Measurements from ENCODE around the gene IGSF10.
"Not testable (repeated sequence)": the region's sequence is repeated elsewhere in the genome, so short reads cannot be mapped to it uniquely, and the experiment has no call there.

Gene IGSF10

DNA sequence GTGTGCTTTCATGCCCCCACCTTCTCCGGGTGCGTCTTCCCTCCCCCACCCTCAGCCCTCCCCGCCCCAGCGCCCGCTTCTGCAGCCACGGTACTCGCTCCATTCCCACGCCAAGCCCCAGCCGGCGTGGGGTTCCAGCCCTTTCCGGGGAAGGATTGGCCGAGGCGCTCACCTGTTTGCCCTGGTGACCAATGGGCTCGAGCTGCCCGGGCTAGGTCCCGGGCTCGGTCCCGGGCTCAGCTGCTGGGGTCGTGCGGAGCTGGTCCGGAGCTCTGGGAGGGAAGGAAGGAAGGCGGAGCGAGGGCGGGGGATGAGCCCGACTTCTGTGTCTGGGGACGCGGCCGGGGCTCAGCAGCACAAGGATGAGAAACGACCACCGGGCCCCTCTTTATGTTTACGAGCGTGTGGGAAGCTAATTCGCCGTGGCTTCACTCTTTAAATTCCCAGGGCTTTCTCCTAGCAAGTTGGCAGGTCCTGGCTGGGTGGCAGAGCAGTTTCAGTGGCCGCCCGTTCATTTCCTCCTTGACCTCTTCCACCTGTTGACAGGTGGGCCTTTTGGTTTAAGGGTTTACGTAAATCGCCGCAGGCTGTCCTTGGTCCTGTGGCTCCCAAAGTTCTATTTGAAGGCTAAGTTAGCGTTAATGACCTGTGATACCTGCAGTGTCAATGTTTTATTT is at the start of gene IGSF10:
Gene IGSF10, minus strand, starts transcription at position 288 of the 677 bp plus-strand sequence. CDS start 2,352 bp downstream, outside the sequence.
- no peak for DNase-seq

- DNase-seq, result not testable (repeated sequence)
Measured at GRCh38 chr3:151509468-151510135, 48.7 kb upstream of the IGSF10 start.

- DNase-seq, result no peak
Measured at GRCh38 chr3:151504606-151505005, 43.7 kb upstream of the IGSF10 start.

GRCh38 chr3:151503074-151503473 is 42.2 kb upstream of the IGSF10 start:
- no peak for DNase-seq

DNA sequence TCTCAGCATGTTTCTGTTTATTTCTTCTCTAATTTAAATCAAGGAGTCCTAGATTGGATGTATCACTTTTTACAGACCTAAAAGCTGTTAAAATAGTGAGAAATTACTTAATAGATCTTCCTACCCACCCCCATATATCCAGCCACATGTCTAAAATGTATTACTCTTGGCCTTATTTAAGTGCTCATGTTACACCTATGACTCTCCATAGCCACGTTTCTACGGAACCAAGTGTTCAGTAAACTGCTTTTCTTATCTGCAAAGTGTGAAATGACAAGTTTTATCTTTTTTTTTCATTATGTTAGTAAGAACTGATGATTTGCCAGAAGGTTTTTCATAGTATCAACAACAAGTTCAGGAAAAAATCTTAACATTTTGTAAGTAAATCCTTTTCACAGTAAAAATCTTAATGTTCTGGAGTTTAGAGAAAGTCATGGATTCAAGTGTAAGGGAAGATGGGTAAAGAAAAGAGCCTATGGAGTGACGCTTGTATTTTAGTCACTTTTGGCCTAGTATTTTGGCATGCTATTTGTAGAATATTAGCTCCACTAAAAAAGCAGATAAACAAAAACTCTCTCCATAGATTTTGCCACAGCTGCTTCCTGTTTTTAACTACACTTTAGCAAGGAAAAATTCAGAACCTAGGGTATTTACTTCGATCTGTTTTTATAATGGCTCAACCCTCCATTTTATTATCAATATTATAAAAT is 41.2 kb upstream of the IGSF10 start:
- DNase-seq, result no peak

DNA sequence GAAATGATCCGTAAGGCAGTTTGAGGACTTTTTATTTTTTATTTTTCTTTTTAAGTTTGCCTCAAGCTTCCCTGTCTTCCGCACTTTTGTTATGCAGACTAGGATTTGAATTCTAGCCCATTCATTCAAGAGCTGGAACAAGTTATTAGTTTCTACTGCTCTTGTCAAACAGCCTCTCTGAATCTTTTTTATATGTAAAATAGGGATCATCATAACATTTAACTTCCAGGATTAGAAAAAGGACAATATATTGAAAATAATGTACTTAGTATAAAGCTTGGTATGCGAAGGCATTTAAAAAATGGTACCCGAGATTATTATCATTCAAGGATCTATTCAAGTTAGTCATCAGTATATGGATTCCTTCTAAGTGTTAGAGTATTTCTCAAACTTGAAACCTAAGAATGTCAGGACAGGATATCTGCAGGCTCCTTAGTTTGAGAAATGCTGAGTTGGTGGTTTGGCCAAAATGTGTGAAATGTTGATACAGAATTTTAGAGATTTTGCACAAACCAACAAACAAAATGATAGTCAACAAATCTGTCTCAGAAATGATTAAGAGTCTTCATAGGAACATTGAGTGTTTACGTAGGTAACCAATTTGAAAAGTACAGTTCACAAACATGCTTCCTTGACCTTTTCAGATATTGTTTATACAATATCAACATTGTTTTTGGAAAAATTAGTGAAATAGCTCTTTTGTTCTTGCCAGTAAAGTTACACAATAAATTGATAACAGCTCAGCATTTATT is 40.5 kb upstream of the IGSF10 start:
- no peak for DNase-seq

DNA sequence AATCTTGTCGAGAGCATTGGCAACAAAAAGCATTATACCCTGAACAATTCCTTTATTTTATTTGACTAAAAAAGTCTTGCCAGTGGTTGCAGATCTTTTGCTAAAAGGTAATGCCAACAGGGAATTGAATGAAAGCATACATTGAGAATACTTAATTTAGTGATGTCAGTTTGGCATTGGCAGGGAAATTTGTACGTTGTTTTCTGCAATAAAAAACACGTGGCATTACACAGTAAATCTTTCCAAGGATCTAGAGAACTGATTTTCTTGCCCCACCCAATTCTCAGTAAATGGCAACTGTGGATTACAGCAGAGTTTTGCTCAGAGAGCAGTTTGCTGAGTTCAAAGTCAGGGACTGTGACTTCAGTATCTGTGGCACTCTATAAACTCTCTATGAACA is 38.3 kb upstream of the IGSF10 start:
- no peak for DNase-seq

- no peak for DNase-seq
Measured at GRCh38 chr3:151491525-151491924, 30.7 kb upstream of the IGSF10 start.

GRCh38 chr3:151487833-151488232 is 27.0 kb upstream of the IGSF10 start:
- not testable (repeated sequence) for DNase-seq

DNA sequence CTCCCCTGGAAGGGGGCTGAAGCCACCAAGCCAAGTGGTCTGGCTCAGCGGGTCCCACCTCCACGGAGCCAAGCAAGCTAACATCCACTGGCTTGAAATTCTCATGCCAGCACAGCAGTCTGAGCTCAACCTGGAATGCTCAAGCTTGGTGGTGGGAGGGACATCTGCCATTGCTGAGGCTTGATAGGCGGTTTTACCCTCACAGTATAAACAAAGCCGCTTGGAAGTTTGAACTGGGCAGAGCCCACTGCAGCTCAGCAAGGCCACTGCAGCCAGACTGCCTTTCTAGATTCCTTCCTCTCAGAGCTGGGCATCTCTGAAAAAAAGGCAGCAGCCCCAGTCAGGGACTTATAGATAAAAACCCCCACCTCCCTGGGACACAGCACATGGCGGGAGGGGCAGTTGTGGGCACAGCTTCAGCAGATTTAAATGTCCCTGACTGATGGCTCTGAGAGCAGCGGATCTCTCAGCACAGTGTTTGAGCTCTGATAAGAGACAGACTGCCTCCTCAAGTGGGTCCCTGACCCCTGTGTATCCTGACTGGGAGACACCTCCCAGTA is 23.2 kb upstream of the IGSF10 start:
- DNase-seq, result no peak

DNA sequence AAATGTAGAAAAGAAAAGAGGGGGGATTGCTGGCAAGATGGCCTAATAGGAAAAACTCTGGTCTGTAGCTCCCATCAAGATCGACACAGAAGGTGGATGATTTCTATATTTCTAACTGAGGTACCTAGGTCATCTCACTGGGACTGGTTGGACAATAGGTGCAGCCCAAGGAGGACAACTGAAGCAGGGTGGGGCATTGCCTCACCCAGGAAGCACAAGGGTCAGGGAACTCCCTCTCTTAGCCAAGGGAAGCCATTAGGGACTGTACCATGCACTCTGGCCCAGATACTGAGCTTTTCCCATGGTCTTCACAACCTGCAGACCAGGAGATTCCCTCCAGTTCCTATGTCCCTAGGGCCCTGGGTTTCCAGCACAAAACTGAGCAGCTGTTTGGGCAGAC is 22.6 kb upstream of the IGSF10 start:
- DNase-seq, result no peak

DNA sequence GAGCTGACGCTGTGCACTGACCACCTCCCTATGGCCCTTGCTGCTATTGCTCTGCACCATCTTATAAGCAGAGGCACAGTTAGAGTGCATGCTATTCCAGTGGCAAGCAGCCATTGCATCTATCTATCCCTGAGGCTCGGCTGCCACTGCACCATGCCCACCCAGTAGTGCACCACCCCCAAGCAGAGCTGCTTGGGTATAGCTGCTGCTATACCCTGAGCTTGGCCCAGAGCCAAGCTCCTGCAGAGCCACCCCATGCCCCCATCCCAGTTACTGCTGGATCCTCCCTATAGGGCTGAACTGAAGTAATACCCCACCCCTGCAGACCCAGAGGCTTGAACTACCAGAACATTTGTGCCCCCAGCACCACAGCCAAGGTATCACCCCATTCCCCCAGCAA is 19.6 kb upstream of the IGSF10 start:
- DNase-seq, result no peak

GRCh38 chr3:151479452-151479851 is 18.6 kb upstream of the IGSF10 start:
- no peak for DNase-seq

GRCh38 chr3:151478335-151478697 is 17.5 kb upstream of the IGSF10 start:
- no peak for DNase-seq

- DNase-seq, result no peak
Measured at GRCh38 chr3:151477591-151478334, 16.9 kb upstream of the IGSF10 start.

DNA sequence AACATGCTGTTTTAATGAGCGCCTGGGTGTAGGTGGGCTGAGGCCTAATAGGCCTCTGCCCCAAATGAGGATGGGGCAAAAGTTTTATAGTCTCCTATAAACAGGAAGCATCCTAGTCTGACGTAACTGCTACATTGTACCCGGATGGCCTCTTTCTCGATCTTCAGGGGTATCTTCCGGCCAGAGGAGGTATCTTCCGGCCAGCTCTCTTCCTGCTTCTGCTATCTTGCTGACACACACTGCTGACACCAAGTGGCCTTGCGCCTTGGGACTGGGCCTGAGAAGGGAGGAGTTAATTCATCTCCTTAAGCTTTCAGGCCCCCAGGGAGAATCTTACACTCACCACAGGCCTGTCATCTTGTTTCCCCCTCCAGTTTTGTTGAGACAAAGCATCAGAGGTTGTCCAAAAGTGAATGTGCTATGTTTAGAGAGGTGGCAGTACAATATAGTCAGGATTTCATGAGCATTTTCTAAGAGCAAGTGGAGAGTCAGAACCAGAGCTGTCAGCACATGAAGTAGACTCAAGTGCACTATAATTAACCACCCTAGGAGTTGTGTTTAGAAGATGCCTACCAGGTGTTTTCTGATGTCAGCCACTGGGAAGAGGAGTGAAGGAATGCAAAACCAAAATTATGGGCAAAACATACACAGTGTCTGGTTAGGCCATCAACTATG is 15.6 kb upstream of the IGSF10 start:
- DNase-seq, result no peak

GRCh38 chr3:151468284-151468917 is 7.5 kb upstream of the IGSF10 start:
- DNase-seq, result peak; percentile 9

DNA sequence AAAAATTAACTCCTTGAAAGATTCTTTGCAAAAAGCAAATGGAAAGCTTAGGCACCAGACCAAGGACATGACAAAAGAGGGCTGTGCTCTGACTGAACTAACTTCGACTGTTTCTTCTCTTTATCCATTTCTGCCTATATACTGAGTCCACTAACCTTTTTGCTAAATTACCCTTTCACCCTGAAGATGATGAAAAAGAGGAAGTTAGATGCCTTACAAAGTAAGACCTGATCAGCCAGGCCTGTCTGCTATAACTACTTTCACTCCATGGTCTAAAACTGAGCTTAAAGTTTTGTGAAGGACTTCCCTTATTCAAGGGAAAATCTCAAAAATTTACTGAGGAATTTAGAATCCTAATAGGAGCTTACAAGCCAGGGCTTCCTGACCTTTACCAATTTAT is 6.2 kb upstream of the IGSF10 start:
- DNase-seq, result no peak

DNA sequence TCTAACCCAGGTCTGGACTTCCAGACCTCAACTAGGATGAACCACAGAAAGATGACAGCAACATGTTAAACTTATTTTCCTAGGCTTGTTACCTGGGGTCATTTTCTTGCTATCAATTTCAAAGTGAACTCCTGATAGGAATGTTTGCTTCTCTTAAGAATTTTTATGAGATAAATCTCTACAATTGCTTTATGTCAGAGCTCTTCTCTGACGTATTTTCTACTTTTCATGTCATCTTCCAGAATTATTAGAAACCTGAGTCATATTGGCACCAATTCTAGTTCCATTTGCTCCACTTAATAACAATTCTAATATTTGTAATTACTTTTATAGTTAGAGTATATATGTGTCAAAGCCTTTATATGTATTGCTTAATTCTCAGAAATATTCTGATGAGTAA is 2.1 kb upstream of the IGSF10 start:
- DNase-seq, result no peak

GRCh38 chr3:151462278-151462780 is 1.5 kb upstream of the IGSF10 start:
- DNase-seq, result no peak

DNA sequence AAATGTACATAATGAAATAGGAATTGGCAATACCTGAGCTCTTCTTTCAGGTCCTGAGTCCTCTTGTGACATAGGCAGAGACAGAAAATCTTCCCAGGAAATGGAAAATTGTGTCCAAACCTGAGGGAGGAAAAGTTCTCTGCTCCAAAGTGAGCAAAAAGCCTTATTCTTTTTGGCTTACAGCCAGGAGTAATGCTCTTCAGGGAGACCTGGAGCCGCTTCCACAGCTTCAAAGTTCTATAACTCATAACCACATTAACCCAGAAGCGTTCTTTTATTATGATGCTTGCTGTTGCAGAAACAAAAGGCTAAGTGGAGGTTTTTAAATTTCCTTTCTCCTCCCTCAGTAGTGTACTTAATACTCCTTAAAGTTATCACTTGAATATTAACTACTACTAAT is 633 bp downstream of the IGSF10 start:
- no peak for DNase-seq

Data from NCI-H446 treated with DMSO at 0.1 percent for 48 hours (cell line).